HCEC 1CT (cell line): ENCODE results near the gene BMP8A.

Source experiments
- DNase-seq: peaks from one replicate; pipeline ENCODE4 v3.0.0-alpha.2; 2017

BMP8A gene

DNA sequence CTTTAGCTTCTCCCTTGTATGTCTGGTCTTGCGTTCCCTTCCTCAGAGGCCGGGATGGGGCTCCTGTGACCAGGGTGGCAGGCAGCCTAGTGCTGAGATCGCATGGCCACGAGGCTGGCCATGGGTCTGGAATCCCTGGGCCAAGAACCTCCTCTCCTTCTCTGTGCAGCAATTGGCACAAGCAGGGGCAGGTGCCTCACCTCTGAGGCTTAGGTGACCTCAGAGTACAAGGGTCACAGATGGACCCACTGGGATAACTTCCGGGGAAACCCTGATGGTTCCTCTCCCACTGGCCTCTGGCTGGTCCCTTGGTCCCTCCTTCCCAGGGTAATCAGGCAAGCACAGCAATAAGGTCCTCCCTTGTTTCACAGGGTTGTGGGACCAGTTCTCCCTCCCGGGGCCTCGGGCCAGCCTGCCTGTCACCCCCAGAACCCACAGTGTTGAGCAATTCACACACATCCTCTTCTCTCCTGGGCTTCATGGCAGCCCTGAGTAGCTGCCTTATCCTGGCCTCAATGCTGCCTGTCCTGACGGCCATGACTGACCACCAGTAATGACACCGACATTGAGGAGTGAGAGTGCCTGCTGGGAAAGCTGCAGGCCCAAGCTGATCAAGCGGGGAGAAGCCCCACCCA lies 38.6 kb downstream of the BMP8A start:
- DNase-seq, result no peak

DNA sequence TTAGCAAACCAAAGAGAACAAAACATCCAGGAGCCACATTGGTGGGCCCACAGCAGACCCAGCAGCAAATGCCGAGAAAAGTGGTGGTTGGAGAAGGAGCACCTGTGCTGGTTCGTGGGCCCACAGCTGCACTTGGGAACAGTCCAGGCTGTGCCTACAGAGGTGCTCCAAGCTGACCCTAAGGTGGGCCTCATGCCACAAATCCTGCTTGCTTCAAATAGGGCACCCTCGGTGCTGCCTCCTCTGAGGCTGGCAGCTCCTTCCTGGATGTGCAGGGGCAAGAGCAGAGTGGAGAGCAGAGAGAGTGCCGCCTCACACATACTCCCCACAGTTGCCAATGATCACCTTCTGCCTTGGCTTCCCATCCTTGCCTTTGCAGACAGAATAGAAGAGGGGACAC lies 40.1 kb downstream of the BMP8A start:
- DNase-seq, result no peak

DNA sequence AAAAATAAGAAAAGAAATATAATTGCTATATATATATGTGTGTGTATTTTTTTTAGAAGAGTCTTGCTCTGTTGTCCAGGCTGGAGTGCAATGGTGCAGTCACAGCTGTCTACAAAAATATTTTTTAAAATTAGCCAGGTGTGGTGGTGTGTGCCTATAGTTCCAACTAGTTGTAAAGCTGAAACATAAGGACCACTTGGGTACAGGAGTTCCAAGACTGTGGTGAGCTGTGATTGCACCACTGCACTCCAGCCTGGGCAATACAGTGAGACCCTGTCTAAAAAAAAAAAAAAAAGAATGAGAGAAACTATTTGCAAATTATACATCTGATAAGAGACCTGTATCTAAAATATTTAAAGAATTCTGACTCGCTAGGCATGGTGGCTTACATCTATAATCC lies 42.0 kb downstream of the BMP8A start:
- DNase-seq, result no peak

DNA sequence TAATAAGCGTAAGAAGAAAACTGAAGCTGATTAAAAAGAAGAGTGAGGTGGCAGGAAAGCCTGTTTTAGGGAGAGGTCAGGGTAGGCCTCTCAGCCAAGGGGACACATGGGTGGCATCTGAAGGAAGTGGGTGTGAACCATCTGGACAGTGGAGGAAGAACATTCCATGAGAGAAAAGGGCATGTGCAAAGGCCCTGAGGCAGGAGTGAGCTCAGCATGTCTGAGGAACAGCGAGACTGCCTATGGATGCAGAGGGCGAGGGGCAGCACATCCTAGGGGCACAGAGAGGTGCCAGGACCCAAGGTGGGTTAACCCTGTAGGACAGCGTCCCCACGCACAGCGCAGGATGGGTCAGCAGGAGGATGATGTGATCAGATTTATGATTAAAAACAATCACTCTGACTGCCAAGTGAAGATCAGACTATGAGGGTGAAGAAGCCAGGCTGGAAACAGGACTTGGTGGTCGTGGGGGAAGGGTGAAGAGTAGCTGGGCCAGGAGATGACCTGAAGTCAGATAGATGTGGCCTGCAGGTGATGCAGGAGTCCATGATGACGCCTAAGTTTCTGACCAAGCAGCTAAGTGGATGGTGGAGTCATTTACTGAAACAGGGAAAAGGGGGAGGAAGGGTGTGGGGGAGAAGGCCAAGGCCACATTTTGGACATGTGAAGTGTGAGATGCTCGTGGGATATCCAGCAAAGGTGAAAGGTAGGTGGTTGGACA lies 47.3 kb downstream of the BMP8A start:
- no peak for DNase-seq

DNA sequence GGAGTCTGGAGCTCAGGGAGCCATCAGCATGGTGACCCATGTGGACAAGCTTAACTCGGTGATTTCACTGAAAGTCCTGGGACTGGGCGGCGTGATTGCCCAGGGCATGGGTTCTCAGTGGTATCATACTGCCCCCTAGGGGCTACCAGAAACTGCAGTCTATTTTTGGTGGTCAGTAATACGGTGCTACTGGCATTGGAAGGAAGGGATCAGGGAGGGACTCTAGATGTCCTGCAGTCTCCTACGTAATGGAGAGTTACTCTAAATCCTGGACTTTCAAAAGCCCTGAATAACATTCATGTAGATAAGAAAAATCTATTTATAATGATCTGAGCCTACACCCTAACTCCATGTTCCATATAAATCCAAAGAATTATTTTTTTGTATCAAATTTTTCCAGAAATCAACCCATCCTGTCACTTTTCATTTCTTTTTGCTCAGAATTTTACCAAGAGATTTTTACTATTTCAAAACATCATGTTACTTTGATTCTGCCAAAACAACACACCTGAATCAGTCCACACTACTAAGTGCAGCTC lies 47.9 kb downstream of the BMP8A start:
- peak; percentile 75 for DNase-seq

DNA sequence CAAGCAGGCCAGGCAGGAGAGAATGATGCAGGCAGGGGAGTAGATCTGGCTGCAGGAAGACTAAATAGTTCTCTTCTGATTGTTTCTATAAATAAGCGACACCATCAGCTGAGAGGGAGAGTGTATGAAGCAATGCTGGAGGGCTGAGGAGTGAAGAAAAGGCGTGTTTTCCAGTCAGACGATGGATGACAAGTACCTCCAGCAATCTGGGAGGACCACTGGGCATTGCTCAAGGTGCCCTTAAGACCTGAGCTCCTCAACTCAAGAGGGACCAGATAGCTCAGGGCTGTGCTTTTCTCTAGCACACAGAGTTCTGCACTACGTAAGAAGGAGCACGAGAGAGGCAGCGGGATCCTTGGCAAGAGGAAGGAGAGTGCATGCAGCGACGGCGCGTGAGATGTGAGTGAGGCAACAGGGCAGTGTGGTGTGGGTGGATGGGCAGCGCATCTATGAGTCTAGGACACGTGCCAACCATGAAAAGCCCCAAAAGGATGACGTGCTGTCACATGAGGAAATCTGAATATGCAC lies 49.1 kb downstream of the BMP8A start:
- DNase-seq, result peak; percentile 57

DNA sequence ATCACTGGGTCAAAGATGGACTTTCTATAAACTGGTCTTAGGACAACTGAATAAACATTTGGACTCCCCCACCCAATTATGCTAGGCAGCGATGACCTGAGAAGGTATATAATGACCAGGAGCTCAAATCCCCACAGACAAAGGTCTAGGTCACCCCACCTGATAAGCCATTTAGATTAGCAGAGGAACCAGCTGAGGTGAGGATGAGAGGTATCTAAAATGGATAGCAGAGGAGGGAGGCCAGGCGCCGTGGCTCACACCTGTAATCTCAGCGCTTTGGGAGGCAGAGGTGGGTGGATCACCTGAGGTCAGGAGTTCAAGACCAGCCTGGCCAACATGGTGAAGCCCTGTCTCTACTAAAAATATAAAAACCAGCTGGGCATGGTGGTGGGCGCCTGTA lies 51.5 kb downstream of the BMP8A start:
- no peak for DNase-seq

DNA sequence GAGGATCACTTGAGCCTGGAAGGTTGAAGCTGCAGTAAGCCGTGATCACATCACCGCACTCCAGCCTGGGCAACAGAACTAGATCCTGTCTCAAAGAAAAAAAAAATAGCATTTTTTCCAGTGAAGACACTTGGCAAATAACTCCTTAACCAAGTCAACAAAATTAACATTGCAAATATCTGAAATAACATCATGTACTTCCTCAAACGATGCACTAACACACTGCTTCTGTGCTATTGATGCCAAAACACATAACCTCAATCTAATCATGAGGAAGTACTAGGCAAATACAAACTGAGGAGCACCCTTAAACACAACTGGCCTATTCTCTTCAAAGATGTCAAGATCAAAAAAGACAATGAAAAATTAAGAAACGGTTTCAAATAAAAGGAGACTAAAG lies 52.9 kb downstream of the BMP8A start:
- no peak for DNase-seq

DNA sequence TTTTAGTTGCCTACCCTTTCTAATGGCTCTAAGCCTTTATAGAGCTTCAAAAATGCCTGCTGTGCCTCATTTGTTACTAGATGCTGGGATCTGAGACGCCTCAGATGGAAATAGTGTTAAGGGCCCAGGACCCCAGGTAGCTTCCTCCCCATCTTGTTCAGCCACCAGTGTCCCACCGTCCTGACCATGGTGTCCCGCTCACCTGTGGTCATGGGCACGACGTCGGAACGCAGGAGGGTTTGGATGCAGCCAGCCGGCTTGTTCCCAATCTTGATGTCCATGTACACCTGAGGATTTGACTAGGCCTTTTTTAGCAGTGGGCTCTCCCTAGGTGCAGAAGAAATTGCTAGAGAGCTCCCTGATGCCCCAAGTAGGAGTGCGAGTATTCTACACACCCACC lies 54.1 kb downstream of the BMP8A start:
- no peak for DNase-seq

DNA sequence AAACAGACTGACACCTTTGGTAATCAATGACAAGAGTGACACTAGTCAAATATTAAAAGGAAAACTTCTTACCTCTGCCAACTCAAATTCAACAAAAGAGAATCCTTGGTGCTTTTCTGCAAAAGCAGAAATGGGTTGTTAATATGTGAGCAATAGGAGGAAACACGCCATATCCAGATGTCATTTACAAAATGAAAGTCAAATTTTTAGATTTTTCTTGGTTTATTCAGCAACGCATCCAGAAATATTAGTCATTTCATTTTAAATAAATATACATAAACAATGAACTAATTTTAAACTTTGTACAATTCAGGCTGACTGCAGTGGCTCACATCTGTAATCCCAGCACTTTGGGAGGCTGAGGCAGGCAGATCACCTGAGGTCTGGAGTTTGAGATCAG lies 62.8 kb downstream of the BMP8A start:
- DNase-seq, result peak; percentile 72

DNA sequence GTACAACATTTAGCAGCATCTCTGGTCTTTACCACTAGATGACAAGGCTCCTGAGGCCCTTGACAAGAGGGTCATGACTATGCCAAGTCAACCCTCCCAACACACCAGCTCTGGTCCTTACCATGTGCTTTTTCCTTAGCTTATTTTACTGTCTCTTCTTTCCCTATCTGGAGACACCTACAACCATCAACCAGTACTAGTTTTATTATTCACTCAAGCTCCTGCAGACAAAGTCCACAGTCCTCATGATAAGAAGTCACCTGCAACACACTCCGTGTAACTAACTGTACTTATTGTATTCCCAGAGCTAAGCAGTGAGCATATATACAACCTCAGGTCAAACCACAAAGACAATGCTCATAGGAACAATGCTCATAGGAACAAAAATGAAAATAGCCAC lies 69.8 kb downstream of the BMP8A start:
- DNase-seq, result no peak

DNA sequence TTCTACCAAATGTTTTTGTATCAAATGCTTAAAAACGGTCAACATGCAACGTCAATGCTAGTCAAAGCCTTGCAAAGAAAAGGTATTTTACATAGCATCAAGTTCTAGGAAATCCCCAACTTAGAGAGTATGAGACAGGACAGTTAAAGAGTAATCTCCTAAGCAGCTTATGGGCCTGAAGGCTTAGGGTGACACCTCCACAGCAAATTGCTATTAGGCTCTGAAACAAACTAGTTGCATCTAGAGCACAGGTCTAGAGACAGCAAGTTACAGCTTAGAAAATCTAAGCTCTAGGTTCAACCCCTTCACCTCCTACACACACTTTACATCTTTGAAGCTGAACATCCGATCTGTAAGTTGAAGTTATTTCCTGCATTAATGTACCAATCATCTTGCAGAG lies 71.5 kb downstream of the BMP8A start:
- no peak for DNase-seq

DNA sequence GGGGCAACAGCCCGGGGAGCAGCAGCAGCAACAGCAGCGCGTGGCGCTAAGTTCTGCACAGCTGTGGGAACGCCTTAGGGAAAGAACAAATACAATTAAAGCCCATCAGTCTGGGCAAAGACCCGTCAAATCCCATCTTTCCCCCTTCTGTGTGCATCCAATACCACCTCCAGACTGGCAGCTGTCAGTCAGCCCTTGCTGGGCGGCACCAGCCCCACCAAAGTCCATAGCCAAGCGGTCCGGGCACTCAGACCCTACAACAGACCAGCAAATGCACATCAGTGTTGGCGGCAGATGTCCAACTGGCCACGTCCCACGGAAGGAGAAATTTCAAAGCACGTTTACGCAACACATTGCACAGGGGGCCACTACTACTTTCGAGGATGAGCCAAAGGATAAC lies 72.2 kb downstream of the BMP8A start:
- DNase-seq, result no peak

DNA sequence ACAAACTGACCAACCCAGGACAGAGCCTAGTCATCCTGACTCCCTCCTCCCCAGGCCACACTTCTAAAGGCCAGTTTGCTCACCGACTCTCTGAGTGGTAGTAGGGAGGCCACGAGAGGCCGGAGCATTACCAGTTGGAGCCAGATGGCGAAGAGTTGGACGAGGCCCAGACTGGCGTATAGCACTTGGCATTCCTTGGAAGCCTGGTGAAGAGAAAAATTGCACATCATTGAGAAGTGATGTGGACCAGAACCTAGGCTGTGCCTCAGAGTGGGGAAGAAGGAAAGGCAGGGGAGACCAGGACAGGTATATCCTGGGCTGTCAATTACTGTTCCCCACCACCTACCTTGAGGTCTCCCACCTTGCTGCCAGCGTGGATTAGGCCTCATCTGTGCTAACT lies 72.9 kb downstream of the BMP8A start:
- no peak for DNase-seq

DNA sequence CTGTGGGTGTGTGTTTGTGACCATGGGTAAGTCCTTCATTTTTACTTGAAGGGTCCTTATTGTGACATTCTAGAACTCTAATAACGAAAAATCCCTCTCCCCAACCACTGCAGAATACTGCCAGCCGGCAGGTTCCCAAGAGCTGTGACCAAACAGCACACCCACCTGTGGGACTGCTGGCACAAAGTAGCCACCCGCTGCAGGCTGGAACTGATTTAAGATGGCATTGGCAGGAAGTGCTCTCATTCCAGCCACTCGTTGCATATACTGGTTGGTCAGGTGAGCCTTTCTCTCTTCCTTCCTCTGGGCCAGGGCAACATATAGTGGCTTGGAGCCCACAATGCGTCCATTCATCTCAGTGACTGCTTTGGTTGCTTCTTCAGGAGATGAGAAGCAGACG lies 73.5 kb downstream of the BMP8A start:
- no peak for DNase-seq

DNA sequence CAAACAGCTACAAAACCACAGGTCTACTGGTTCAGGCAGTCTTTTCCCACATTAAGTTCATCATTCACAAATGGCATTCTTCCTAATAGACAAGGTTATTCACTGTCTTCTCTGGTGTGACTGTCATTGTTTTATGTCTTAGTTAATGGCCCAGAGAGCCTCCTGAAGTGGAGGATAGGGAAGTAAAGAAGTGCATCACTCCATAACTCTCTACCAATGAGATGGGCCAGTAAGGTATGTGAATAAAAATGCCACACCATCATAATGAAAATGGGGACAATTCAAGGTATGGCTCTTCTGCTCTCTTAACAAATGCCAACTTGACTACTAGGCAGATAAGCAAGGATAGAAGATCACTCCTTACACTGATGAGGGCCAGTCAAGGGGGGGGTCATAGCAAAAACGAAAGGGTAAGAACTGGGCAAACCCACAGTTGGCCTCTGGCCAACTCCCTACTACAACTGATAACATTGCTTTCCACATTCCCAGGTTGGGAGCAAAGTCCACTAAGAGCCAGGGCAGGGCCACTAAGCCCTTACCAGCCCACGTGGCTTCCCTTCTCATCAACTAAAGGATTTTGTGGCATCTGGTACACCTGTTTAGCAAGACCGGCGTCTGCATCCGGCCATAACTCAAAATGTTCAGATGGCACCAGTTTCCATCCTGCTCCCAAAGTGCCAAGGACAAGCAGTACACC lies 75.2 kb downstream of the BMP8A start:
- no peak for DNase-seq

DNA sequence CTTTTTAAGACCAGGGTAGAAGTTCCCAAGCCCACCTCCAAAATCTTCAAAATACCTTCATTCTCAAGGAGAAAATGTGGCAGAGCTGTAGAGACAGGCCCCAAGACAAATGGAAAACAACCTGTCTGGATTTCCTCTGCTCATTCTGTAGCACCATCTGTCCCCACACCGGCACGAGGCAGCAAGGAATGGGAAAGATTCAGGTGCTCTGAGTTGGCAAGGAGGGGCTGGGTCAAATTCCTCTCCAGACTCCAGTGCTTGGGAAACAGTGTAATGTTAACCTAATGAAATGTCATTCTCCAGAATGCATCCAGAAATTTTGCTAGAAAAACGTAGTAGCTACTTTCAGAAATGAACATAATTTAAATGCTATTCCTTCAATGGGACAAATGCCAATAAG lies 75.9 kb downstream of the BMP8A start:
- DNase-seq, result no peak

DNA sequence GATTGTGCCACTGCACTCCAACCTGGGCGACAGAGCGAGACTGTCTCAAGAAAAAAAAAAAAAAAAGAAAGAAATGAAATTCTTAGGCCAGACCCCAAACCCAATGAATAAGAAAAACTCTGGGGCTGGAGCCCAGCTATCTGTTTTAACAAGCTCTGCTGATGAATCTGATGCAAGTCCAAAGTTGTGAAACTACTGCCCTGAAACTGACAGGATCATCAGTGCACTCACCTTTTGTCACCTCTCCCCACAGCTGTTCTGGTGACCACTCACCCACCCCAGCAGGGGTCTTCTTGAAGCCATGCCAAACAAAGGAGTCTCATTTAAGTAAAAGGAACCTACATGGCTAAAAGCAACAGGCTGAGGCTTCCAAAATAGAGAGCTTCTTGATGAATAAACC lies 76.8 kb downstream of the BMP8A start:
- no peak for DNase-seq

DNA sequence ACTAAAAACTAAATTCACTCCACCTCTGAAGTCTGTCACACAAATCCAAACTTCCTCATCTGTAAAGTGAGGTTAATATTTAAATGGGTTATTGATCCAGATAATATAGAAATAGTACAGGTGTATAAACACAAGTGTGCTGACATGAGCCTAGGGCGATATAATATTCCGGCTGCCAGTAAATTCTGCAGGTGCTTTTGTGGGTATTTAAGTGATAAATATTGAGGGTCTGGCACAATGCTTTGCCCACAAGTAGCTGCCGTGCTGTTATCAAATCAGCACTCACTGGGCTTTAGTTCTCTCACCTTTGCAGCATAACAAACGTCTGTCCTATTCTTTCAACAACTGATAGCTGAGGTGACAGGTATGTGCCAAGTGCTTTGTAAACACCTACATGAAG lies 77.6 kb downstream of the BMP8A start:
- DNase-seq, result no peak

DNA sequence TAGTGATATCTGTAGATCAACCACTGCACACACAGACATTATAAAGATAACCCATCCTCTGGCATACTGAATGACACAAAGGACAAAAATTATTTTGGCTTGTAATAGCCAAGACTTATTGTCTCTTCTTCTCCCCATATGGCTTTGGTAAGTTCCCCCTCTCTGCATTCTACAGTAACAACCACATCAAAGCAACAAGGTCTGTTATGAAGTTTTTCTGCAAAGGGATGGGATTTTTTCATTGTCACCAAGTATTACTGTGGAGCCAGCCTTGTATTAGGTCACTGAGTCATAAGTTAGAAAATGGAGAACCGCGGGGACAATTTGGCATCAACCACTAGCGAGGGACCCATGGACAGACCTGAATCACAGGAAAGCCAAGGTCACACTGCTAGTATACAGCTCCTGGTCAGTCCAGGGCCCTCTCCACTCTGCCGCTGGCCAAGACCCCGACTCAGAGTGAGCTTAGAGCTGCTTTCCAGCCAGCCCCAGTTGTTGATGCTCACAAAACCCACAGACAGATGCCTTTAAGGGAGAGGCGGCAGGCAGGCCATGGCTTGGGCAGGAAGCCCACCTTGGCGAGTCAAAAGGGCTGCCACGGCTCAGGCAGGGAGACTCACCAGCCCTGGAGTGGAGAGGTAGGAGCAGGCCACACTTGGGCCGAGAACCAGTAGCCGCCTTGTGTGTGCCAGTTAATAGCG lies 79.2 kb downstream of the BMP8A start:
- DNase-seq, result no peak

DNA sequence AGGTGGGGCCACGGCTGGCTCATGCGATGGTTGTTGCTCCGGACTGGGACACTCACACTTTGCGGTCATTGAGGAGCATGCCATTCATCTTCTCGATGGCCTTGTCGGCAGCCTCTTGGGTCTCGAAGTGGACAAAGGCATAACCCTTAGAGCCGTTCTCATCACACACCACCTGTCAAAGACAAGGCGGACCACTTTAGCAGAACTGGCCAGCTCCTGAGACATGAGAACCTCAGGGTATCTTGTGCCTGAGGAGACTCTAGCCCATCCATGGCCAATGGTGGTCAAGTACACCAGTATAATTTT lies 79.7 kb downstream of the BMP8A start:
- no peak for DNase-seq

DNA sequence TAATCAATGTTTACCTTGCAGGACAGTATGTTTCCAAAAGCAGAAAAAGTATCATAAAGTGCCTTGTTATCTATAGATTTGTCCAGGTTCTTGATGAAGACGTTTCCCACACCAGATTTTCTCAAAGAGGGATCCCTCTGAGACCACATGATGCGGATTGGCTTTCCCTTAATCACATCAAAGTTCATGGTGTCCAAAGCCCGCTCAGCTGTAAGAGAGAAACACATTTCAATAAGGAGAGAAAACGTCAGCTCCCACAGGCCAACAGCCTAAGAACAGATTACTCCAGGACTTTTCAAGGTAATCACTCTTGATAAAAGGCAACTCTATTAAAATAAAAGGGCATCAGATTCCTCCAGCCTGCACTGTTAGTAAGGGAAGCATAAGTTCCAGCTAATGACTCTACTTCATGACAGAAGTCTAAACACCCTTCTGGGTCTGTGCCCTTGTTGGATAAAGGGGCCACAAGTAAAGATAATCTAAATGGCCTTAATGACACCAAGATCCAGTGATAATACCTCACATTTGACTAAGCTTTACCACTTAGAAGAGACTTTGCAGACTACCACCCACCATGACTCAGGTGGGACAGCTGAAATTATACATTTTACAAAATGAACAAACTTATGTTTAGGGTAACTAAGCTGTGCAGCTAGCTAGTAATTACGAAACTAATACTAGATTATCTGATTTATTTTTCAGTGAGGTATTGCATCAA lies 81.1 kb downstream of the BMP8A start:
- DNase-seq, result no peak

DNA sequence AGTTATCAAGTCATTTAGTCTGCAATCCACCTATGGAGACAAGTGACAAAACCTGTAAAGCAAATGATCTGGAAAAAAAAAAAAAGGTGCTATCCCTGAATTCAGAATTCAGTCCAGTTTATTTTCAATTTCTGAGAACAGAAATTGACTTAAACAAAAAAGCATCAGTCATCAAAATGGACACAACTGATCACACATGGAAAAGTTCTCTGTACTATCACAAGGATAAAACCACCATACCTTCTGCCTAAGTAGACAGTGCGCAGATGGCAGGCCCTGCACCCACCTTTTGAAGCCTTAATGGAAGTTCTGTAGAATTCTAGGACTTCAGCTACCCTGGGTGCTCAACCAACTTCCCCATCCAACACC lies 81.6 kb downstream of the BMP8A start:
- DNase-seq, result no peak
